ENCODE measurements around the gene TRIM71. TPM values are rescaled to one million over a fixed set of nuclear protein-coding genes. Genes with fewer than 3 reads are reported as not detected.

TRIM71 gene
- total RNA-seq, 1 experiment from 2014 or later, result not detected

- no peak for DNase-seq (ENCODE audit: low read depth)
These were observed 48.7 kb downstream of the TRIM71 start for GRCh38 chr3:32866533-32866932.

GRCh38 chr3:32867954-32868353 is 50.2 kb downstream of the TRIM71 start:
- DNase-seq (ENCODE audit: low read depth), result no peak

GRCh38 chr3:32868719-32869512 is 51.1 kb downstream of the TRIM71 start:
- no peak for DNase-seq (ENCODE audit: low read depth)

- no peak for DNase-seq (ENCODE audit: low read depth)
These were observed 51.8 kb downstream of the TRIM71 start for GRCh38 chr3:32869513-32870047.

- no peak for DNase-seq (ENCODE audit: low read depth)
These were observed 52.7 kb downstream of the TRIM71 start for GRCh38 chr3:32870373-32871095.

- DNase-seq (ENCODE audit: low read depth), result no peak
These were observed 53.5 kb downstream of the TRIM71 start for GRCh38 chr3:32871273-32871672.

GRCh38 chr3:32872487-32873382 is 54.9 kb downstream of the TRIM71 start:
- peak; percentile 50 for DNase-seq (ENCODE audit: low read depth)

GRCh38 chr3:32873531-32874130 is 55.8 kb downstream of the TRIM71 start:
- no peak for DNase-seq (ENCODE audit: low read depth)

GRCh38 chr3:32876920-32877319 is 59.1 kb downstream of the TRIM71 start:
- DNase-seq (ENCODE audit: low read depth), result no peak

GRCh38 chr3:32877598-32877997 is 59.8 kb downstream of the TRIM71 start:
- DNase-seq (ENCODE audit: low read depth), result no peak

- DNase-seq (ENCODE audit: low read depth), result no peak
These were observed 62.4 kb downstream of the TRIM71 start for GRCh38 chr3:32880225-32880624.

- DNase-seq (ENCODE audit: low read depth), result no peak
These were observed 63.8 kb downstream of the TRIM71 start for GRCh38 chr3:32881624-32882023.

- DNase-seq (ENCODE audit: low read depth), result no peak
These were observed 64.4 kb downstream of the TRIM71 start for GRCh38 chr3:32882189-32882588.

GRCh38 chr3:32882603-32883025 is 64.8 kb downstream of the TRIM71 start:
- no peak for DNase-seq (ENCODE audit: low read depth)

- no peak for DNase-seq (ENCODE audit: low read depth)
These were observed 66.0 kb downstream of the TRIM71 start for GRCh38 chr3:32883817-32884216.

GRCh38 chr3:32884591-32884990 is 66.8 kb downstream of the TRIM71 start:
- no peak for DNase-seq (ENCODE audit: low read depth)

- no peak for DNase-seq (ENCODE audit: low read depth)
These were observed 67.6 kb downstream of the TRIM71 start for GRCh38 chr3:32885283-32885901.

GRCh38 chr3:32886296-32886695 is 68.5 kb downstream of the TRIM71 start:
- DNase-seq (ENCODE audit: low read depth), result no peak

GRCh38 chr3:32886911-32887310 is 69.1 kb downstream of the TRIM71 start:
- DNase-seq (ENCODE audit: low read depth), result no peak

GRCh38 chr3:32888739-32889138 is 70.9 kb downstream of the TRIM71 start:
- DNase-seq (ENCODE audit: low read depth), result no peak
